DOHH2 (cell line): ENCODE results near the gene PNMA1.

Experiments
- EZH2phosphoT487 ChIP-seq: fragments of 200-600 bp; sonication (generic); IDR thresholded peaks from 2 replicates; pipeline ENCODE4 v1.6.1; 2017; ENCODE audit warnings: borderline replicate concordance, mild to moderate bottlenecking, antibody characterized with exemption, low read length, moderate library complexity, mixed read lengths
- TF ChIP-seq, protein P1 (sequence below): fragments of 200-600 bp; sonication (generic); IDR thresholded peaks from one replicate; pipeline ENCODE4 v1.5.1; 2014; ENCODE audit warnings: antibody characterized with exemption, mild to moderate bottlenecking, low read depth, low read length; ENCODE audit not compliant: poor library complexity, severe bottlenecking

GRCh38 chr14:73745571-73746519 lies 31.7 kb upstream of the PNMA1 start:
- TF ChIP-seq, protein P1, sequence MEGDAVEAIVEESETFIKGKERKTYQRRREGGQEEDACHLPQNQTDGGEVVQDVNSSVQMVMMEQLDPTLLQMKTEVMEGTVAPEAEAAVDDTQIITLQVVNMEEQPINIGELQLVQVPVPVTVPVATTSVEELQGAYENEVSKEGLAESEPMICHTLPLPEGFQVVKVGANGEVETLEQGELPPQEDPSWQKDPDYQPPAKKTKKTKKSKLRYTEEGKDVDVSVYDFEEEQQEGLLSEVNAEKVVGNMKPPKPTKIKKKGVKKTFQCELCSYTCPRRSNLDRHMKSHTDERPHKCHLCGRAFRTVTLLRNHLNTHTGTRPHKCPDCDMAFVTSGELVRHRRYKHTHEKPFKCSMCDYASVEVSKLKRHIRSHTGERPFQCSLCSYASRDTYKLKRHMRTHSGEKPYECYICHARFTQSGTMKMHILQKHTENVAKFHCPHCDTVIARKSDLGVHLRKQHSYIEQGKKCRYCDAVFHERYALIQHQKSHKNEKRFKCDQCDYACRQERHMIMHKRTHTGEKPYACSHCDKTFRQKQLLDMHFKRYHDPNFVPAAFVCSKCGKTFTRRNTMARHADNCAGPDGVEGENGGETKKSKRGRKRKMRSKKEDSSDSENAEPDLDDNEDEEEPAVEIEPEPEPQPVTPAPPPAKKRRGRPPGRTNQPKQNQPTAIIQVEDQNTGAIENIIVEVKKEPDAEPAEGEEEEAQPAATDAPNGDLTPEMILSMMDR, result no peak
- no peak for TF ChIP-seq EZH2phosphoT487
